HG03095 (cell line): Measurements from ENCODE around the gene RHBDF1.

Experiments used
- ATAC-seq: cut with Tn5 transposase; IDR thresholded peaks from one replicate; pipeline ENCODE4 v1.9.1; 2021; ENCODE audit warnings: moderate library complexity; ENCODE audit not compliant: unreplicated experiment

RHBDF1 gene

GRCh38 chr16:72561-73548 is at the start of gene RHBDF1:
Gene RHBDF1 (minus strand): TSS chr16:72631. CDS start chr16:65015, 7,616 bp downstream.
- ATAC-seq = no peak

DNA sequence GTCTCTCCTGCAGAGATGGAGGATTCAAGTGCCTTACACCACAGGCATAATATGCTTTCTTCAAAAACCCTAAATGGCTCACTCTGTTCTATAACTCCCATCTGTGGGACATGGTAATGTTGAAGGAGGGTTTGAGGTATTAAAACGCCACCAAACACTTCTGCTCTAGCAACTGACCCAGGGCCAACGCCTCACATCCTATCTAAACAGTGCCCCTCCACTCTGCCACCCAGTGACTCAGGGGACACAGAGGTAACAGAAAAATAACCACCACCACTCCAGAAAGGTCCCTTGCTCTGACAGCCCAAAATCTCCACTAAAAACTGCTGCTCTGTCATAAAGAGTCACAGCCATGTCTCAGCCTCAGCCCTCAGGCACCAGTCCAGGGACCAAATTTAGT is 48.3 kb upstream of the RHBDF1 start:
- ATAC-seq = no peak

GRCh38 chr16:119835-120491 is 47.5 kb upstream of the RHBDF1 start:
- ATAC-seq = no peak

- no peak for ATAC-seq
Measured at GRCh38 chr16:119295-119694, 46.9 kb upstream of the RHBDF1 start.

- ATAC-seq = no peak
Measured at GRCh38 chr16:118857-119256, 46.4 kb upstream of the RHBDF1 start.

DNA sequence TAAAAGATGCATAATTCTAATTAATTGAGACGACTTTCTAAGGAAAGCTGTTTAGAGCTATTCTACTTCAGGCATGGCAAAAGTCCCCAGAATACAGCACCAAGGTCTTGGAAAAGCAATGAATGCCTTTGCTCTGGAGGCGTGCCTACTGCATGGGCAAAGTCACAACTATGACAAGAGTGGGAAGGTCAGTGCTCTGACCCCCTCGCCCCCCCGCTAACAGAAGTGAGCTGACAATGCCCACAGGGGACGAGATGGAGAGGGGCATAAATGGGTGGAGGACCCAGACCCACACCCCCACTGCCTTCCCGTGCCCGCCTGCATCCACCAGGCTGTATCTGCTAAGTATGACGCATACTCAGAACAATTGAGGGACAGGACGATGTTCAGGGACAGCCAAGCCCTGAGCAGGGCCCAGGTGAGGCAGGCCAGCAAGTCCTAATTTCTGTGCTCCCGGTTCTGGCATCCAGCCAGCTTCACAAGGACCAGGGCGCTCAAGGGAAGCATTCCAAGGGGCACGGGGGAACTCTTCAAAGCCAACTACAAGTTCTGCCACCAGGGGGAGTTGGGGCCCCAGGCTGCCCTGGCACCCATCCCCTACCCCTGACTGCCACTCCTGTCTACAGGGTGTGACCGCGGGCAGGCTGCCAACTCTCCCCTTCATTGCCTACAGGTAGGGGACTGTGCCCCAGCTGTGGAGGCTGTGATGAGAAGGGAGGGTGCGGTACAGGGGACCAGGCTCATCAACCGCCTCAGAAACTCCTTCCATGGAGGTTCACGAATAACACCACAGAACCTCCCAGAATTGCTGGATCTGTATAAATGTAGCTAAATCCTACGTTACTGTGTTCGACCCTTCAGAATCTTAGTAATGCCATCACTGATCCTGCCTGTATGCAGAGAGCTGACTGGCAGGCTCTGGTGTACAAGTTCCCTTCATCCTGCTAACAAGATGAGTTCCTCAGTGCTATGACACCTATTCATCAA is 45.2 kb upstream of the RHBDF1 start:
- ATAC-seq = no peak

DNA sequence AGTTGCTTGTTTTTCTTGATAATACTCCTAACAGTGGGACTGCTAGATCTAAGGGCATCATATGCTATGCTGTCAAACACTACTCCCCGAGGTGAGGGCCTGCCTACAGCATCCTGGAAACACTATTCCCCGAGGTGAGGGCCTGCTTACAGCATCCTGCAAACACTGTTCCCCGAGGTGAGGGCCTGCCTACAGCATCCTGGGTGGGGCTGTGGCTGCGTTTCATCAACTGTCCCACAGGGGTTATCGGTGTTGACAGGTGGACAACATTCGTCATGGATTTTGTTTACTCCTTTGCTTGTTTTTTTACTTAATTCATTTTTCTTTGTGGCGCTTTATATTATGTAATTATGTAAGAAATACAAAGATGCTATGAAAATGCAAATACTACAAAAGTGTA is 43.6 kb upstream of the RHBDF1 start:
- no peak for ATAC-seq

DNA sequence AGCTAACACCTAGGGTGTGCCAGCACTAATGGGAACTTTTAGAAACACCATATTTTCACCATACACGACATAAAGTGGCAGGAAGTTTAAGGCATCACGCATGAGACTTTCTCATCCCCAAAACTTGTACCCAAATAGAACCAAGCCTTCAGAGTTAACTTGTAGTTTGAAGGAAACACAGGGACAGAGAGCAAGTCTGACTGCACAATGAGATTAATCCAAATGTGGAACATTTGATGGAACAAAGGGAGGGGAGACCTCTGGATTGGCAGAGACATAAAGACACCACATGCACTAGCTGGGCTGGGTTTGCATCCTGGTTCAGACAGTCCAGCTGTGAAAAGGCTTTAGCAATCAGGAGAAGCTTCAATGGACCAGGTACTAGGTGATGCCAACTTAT is 41.9 kb upstream of the RHBDF1 start:
- no peak for ATAC-seq

DNA sequence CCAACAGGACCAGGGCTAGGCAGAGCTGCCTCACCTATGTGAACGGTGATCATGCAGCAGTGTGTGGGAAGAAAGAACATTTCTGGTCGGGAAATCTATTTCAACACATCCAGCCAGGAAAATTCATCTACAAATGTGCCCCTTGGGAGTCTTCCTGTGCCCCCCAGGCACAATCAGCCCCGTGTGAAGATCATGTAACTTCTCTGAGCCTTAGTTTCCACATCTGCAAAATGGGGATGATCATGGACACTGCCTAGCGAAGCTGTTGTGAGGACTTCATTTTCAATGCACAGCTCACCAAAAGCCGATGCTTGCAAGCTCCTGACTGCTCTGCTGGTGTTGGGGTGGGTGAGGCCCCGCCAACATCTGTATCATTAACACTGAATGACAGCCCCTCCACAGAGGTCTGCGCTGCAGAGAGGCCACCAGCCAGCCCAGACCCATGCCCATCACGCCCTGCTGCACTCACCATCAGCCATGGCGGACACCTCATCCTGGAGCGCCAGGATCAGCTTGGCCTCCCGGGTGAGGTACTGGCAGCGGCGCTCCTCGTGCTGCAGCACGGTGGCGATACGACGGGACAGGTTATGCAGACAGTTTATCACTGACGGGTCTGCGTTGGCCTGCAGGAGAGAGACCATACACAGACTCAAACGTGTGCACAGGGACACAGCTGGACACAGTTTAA is 39.9 kb upstream of the RHBDF1 start:
- ATAC-seq = no peak

- peak; percentile 50 for ATAC-seq
Measured at GRCh38 chr16:106623-107324, 34.3 kb upstream of the RHBDF1 start.

GRCh38 chr16:105521-105920 is 33.1 kb upstream of the RHBDF1 start:
- ATAC-seq = no peak

DNA sequence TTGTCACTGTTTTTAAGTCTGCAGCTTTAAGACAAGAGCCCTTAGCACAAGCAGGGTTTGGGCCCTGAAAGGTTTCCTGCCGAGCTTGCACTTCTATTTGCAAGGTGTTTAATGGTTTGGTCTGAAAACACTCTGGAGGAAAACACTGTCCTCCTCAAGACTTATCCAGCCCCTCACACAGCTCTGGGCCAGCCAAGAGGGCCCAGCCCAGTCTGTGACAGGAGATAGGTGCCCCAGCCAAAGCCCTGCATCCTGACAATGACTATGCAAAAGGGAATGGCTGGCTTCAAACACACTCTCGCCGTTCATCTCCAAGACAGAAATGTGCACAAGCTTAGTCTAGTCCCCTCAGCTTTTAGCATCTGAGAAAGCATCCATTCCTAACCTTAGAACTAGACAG is 32.5 kb upstream of the RHBDF1 start:
- no peak for ATAC-seq

- no peak for ATAC-seq
Measured at GRCh38 chr16:104355-104754, 31.9 kb upstream of the RHBDF1 start.

DNA sequence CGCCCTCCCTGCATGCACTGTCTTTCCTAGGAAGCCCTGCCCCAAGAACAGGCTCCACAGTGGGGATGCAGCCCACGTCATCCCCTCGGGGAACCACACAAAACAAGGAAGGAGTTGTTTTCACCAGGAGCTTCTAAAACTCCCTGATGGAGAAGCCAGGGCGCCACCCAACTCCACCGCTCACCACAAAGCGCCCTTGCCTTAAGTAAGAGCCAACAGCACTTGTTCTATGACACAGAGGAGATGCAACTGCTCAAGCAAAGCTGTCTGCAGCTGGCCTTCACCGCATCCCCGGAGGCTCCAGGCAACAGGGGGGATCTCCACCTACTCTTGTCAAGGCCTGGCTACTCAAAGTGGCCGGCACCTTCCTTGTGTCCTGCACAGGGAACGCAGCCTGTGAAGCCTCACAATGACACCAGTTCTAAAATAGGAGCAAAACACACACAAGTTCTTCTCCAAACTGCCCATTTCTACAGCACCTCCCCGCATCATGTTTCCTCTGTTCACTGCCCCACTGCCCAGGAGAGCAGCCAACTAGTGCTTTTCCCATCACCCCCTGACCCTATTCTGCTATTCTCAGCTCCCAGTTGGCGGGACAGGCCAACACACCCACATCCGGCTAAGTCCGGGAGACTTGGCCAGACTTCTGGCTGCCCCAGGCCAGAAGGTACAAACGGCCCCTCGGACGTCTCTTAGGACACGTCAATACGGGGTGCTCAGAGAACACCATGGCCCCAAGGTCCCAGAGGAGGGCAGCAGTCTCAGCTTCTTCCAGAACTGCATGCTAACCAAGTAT is 29.8 kb upstream of the RHBDF1 start:
- no peak for ATAC-seq

GRCh38 chr16:101586-101985 is 29.2 kb upstream of the RHBDF1 start:
- ATAC-seq = no peak

GRCh38 chr16:100989-101388 is 28.6 kb upstream of the RHBDF1 start:
- no peak for ATAC-seq

GRCh38 chr16:97822-98221 is 25.4 kb upstream of the RHBDF1 start:
- ATAC-seq = no peak

GRCh38 chr16:96935-97381 is 24.5 kb upstream of the RHBDF1 start:
- peak; percentile 68 for ATAC-seq

- ATAC-seq = no peak
Measured at GRCh38 chr16:94918-95265, 22.5 kb upstream of the RHBDF1 start.
